ENCODE measurements around the gene TOGARAM2.

DNA sequence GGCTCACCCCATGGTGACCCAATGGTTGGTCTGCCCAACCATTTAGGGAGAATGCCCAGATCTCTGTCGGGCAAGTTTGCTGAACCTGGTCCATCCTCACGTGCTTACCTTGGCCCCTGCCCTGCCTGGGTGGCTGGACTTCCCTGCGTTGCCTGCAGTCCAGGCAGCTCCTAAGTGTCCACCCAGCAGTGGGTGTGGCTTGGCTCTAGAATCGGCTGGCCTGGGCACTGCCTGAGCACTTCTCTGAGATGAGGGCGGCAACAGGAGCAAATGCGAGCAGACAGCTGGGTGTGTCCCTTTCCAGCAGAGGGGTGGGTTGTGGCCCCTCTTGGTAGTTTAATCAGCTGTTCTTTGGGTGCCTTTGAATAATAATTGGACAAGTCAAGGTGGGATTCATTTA, 82.0 kb downstream of the TOGARAM2 start:
- TF ChIP-seq POLR2A (IDR thresholded peaks at IDR 0.05) (no peak), EP300 (IDR thresholded peaks at IDR 0.05) (no peak)
- TF ChIP-seq, protein P1, sequence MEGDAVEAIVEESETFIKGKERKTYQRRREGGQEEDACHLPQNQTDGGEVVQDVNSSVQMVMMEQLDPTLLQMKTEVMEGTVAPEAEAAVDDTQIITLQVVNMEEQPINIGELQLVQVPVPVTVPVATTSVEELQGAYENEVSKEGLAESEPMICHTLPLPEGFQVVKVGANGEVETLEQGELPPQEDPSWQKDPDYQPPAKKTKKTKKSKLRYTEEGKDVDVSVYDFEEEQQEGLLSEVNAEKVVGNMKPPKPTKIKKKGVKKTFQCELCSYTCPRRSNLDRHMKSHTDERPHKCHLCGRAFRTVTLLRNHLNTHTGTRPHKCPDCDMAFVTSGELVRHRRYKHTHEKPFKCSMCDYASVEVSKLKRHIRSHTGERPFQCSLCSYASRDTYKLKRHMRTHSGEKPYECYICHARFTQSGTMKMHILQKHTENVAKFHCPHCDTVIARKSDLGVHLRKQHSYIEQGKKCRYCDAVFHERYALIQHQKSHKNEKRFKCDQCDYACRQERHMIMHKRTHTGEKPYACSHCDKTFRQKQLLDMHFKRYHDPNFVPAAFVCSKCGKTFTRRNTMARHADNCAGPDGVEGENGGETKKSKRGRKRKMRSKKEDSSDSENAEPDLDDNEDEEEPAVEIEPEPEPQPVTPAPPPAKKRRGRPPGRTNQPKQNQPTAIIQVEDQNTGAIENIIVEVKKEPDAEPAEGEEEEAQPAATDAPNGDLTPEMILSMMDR (IDR thresholded peaks at IDR 0.05): no peak
